Measurements from ENCODE around the gene TENM3. TPM values are rescaled to one million over a fixed set of nuclear protein-coding genes. Genes with fewer than 3 reads are reported as not detected.

The TENM3 gene
- total RNA-seq, 2 donors from 2014 or later = not detected

- H3K4me3 Mint-ChIP-seq = no peak overlapping the region
- peaks cover 11% of the 10 kb centered on the region for H3K27me3 Mint-ChIP-seq
- no peak for DNase-seq
- no peaks in the 10 kb centered on the region for H3K4me1 Mint-ChIP-seq
- no peaks in the 10 kb centered on the region for H3K9me3 ChIP-seq (ENCODE audit: control insufficient read depth, low read length, poor library complexity, severe bottlenecking)
- H3K27ac Mint-ChIP-seq = no peak overlapping the region
- ATAC-seq = no peak
- no peaks in the 10 kb centered on the region for H3K36me3 Mint-ChIP-seq (ENCODE audit: low read depth)
Observed at GRCh38 chr4:182394181-182394580, 151.0 kb downstream of the TENM3 start.

GRCh38 chr4:182400081-182400480 lies 156.9 kb downstream of the TENM3 start:
- H3K36me3 Mint-ChIP-seq (ENCODE audit: low read depth) = no peaks in the 10 kb centered on the region
- no peak overlapping the region for H3K27ac Mint-ChIP-seq
- no peaks in the 10 kb centered on the region for H3K9me3 ChIP-seq (ENCODE audit: control insufficient read depth, low read length, poor library complexity, severe bottlenecking)
- no peak for ATAC-seq
- no peaks in the 10 kb centered on the region for H3K4me1 Mint-ChIP-seq
- H3K4me3 Mint-ChIP-seq = no peak overlapping the region
- H3K27me3 Mint-ChIP-seq = no peaks in the 10 kb centered on the region
- no peak for DNase-seq

GRCh38 chr4:182400790-182401189 lies 157.6 kb downstream of the TENM3 start:
- H3K27me3 Mint-ChIP-seq = no peaks in the 10 kb centered on the region
- no peak overlapping the region for H3K27ac Mint-ChIP-seq
- no peaks in the 10 kb centered on the region for H3K4me1 Mint-ChIP-seq
- no peak for ATAC-seq
- no peaks in the 10 kb centered on the region for H3K36me3 Mint-ChIP-seq (ENCODE audit: low read depth)
- no peak for DNase-seq
- H3K4me3 Mint-ChIP-seq = no peak overlapping the region
- no peaks in the 10 kb centered on the region for H3K9me3 ChIP-seq (ENCODE audit: control insufficient read depth, low read length, poor library complexity, severe bottlenecking)

- DNase-seq (no peak), ATAC-seq (no peak)
- no peaks in the 10 kb centered on the region for H3K27me3 Mint-ChIP-seq
- no peaks in the 10 kb centered on the region for H3K4me1 Mint-ChIP-seq
- H3K9me3 ChIP-seq (ENCODE audit: control insufficient read depth, low read length, poor library complexity, severe bottlenecking) = no peaks in the 10 kb centered on the region
- H3K36me3 Mint-ChIP-seq (ENCODE audit: low read depth) = no peaks in the 10 kb centered on the region
- no peak overlapping the region for H3K27ac Mint-ChIP-seq
- no peak overlapping the region for H3K4me3 Mint-ChIP-seq
Observed at GRCh38 chr4:182404376-182404775, 161.2 kb downstream of the TENM3 start.

GRCh38 chr4:182405087-182405486 lies 161.9 kb downstream of the TENM3 start:
- H3K9me3 ChIP-seq (ENCODE audit: control insufficient read depth, low read length, poor library complexity, severe bottlenecking) = no peaks in the 10 kb centered on the region
- Mint-ChIP-seq H3K4me1 (no peaks in the 10 kb centered on the region), H3K27me3 (peaks cover 1% of the 10 kb centered on the region), H3K27ac (no peak overlapping the region), H3K4me3 (no peak overlapping the region), H3K36me3 (ENCODE audit: low read depth) (no peaks in the 10 kb centered on the region)
- ATAC-seq = no peak
- no peak for DNase-seq

GRCh38 chr4:182409271-182409670 lies 166.1 kb downstream of the TENM3 start:
- H3K27me3 Mint-ChIP-seq = peaks cover 5% of the 10 kb centered on the region
- ATAC-seq = no peak
- no peaks in the 10 kb centered on the region for H3K4me1 Mint-ChIP-seq
- H3K9me3 ChIP-seq (ENCODE audit: control insufficient read depth, low read length, poor library complexity, severe bottlenecking) = no peaks in the 10 kb centered on the region
- no peaks in the 10 kb centered on the region for H3K36me3 Mint-ChIP-seq (ENCODE audit: low read depth)
- DNase-seq = no peak
- no peak overlapping the region for H3K4me3 Mint-ChIP-seq
- H3K27ac Mint-ChIP-seq = no peak overlapping the region

GRCh38 chr4:182411391-182411790 lies 168.2 kb downstream of the TENM3 start:
- Mint-ChIP-seq H3K36me3 (ENCODE audit: low read depth) (no peaks in the 10 kb centered on the region), H3K4me3 (no peak overlapping the region), H3K27ac (no peak overlapping the region), H3K27me3 (peaks cover 5% of the 10 kb centered on the region), H3K4me1 (no peaks in the 10 kb centered on the region)
- ATAC-seq = no peak
- H3K9me3 ChIP-seq (ENCODE audit: control insufficient read depth, low read length, poor library complexity, severe bottlenecking) = no peaks in the 10 kb centered on the region
- no peak for DNase-seq

- H3K36me3 Mint-ChIP-seq (ENCODE audit: low read depth) = no peaks in the 10 kb centered on the region
- ATAC-seq = no peak
- no peaks in the 10 kb centered on the region for H3K4me1 Mint-ChIP-seq
- DNase-seq = no peak
- H3K27me3 Mint-ChIP-seq = peaks cover 5% of the 10 kb centered on the region
- H3K27ac Mint-ChIP-seq = no peak overlapping the region
- no peak overlapping the region for H3K4me3 Mint-ChIP-seq
- no peaks in the 10 kb centered on the region for H3K9me3 ChIP-seq (ENCODE audit: control insufficient read depth, low read length, poor library complexity, severe bottlenecking)
Observed at GRCh38 chr4:182413550-182413949, 170.3 kb downstream of the TENM3 start.

- Mint-ChIP-seq H3K4me1 (no peaks in the 10 kb centered on the region), H3K27ac (no peak overlapping the region), H3K27me3 (peaks cover 4% of the 10 kb centered on the region), H3K36me3 (ENCODE audit: low read depth) (no peaks in the 10 kb centered on the region), H3K4me3 (no peak overlapping the region)
- ATAC-seq (no peak), DNase-seq (no peak)
- no peaks in the 10 kb centered on the region for H3K9me3 ChIP-seq (ENCODE audit: control insufficient read depth, low read length, poor library complexity, severe bottlenecking)
Observed at GRCh38 chr4:182415116-182415515, 171.9 kb downstream of the TENM3 start.

GRCh38 chr4:182416067-182416466 lies 172.9 kb downstream of the TENM3 start:
- Mint-ChIP-seq H3K27ac (no peak overlapping the region), H3K27me3 (no peaks in the 10 kb centered on the region), H3K36me3 (ENCODE audit: low read depth) (no peaks in the 10 kb centered on the region), H3K4me3 (no peak overlapping the region), H3K4me1 (no peaks in the 10 kb centered on the region)
- no peaks in the 10 kb centered on the region for H3K9me3 ChIP-seq (ENCODE audit: control insufficient read depth, low read length, poor library complexity, severe bottlenecking)
- DNase-seq (no peak), ATAC-seq (no peak)

GRCh38 chr4:182418054-182418734 lies 175.0 kb downstream of the TENM3 start:
- Mint-ChIP-seq H3K4me3 (no peak overlapping the region), H3K27me3 (no peaks in the 10 kb centered on the region), H3K4me1 (no peaks in the 10 kb centered on the region), H3K36me3 (ENCODE audit: low read depth) (no peaks in the 10 kb centered on the region), H3K27ac (no peak overlapping the region)
- DNase-seq (no peak), ATAC-seq (no peak)
- no peaks in the 10 kb centered on the region for H3K9me3 ChIP-seq (ENCODE audit: control insufficient read depth, low read length, poor library complexity, severe bottlenecking)

GRCh38 chr4:182420189-182420588 lies 177.0 kb downstream of the TENM3 start:
- Mint-ChIP-seq H3K4me3 (no peak overlapping the region), H3K36me3 (ENCODE audit: low read depth) (no peaks in the 10 kb centered on the region), H3K27me3 (peaks cover 3% of the 10 kb centered on the region), H3K4me1 (no peaks in the 10 kb centered on the region), H3K27ac (no peak overlapping the region)
- no peak for ATAC-seq
- DNase-seq = no peak
- H3K9me3 ChIP-seq (ENCODE audit: control insufficient read depth, low read length, poor library complexity, severe bottlenecking) = no peaks in the 10 kb centered on the region

GRCh38 chr4:182421753-182422152 lies 178.6 kb downstream of the TENM3 start:
- H3K4me3 Mint-ChIP-seq = no peak overlapping the region
- H3K27me3 Mint-ChIP-seq = peaks cover 8% of the 10 kb centered on the region
- no peaks in the 10 kb centered on the region for H3K4me1 Mint-ChIP-seq
- H3K27ac Mint-ChIP-seq = no peak overlapping the region
- H3K36me3 Mint-ChIP-seq (ENCODE audit: low read depth) = no peaks in the 10 kb centered on the region
- no peak for ATAC-seq
- H3K9me3 ChIP-seq (ENCODE audit: control insufficient read depth, low read length, poor library complexity, severe bottlenecking) = no peaks in the 10 kb centered on the region
- no peak for DNase-seq

- no peaks in the 10 kb centered on the region for H3K4me1 Mint-ChIP-seq
- H3K4me3 Mint-ChIP-seq = no peak overlapping the region
- no peaks in the 10 kb centered on the region for H3K36me3 Mint-ChIP-seq (ENCODE audit: low read depth)
Observed at GRCh38 chr4:182425302-182425701, 182.1 kb downstream of the TENM3 start.

More at GRCh38 chr4:182425302-182425701, 182.1 kb downstream of the TENM3 start:
- Mint-ChIP-seq H3K27me3 (peaks cover 16% of the 10 kb centered on the region), H3K27ac (no peak overlapping the region)
- no peak for ATAC-seq
- DNase-seq = no peak
- no peaks in the 10 kb centered on the region for H3K9me3 ChIP-seq (ENCODE audit: control insufficient read depth, low read length, poor library complexity, severe bottlenecking)

All from T-helper 17 cell (primary cell).